T-helper 17 cell (primary cell): ENCODE data around the gene KIF9. TPM values are rescaled to one million over a fixed set of nuclear protein-coding genes. Genes with fewer than 3 reads are reported as not detected.
"Not testable (repeated sequence)": the region's sequence is repeated elsewhere in the genome, so short reads cannot be mapped to it uniquely, and the experiment has no call there.

Source experiments
- ATAC-seq: fragments of 150-1000 bp; cut with Tn5 transposase; 2 replicates; pipeline ENCODE4 v1.10.0; 2021; ENCODE audit warnings: mild to moderate bottlenecking, moderate library complexity
- DNase-seq, 3 donors: peaks; one replicate each; pipeline versions ENCODE4 v3.0.0 to v3.0.0-alpha.2; 2020 to 2021
- H3K9me3 ChIP-seq: one replicate; pipeline ENCODE4 v1.7.0; 2013; ENCODE audit warnings: low read length, mild to moderate bottlenecking; ENCODE audit not compliant: control insufficient read depth, poor library complexity, severe bottlenecking
- H3K27ac Mint-ChIP-seq: one replicate; pipeline ENCODE4 v1.8.0; 2022; ENCODE audit warnings: mild to moderate bottlenecking, moderate library complexity, mixed read lengths
- H3K27me3 Mint-ChIP-seq: one replicate; pipeline ENCODE4 v1.8.0; 2022; ENCODE audit warnings: mixed read lengths
- H3K36me3 Mint-ChIP-seq: one replicate; pipeline ENCODE4 v1.8.0; 2022; ENCODE audit warnings: low read depth, mixed read lengths
- H3K4me1 Mint-ChIP-seq: one replicate; pipeline ENCODE4 v1.8.0; 2022; ENCODE audit warnings: mild to moderate bottlenecking, mixed read lengths
- H3K4me3 Mint-ChIP-seq: one replicate; pipeline ENCODE4 v1.8.0; 2022; ENCODE audit warnings: mild to moderate bottlenecking, moderate library complexity, mixed read lengths
- total RNA-seq, 4 donors: library from RNA in 2 of 4; stranded (reverse) in 2 of 4; gene quantifications; one replicate each; pipeline ENCODE4 v1.2.3 and lab custom pipeline; 2022 to 2026

Gene KIF9
- total RNA-seq, 2 donors from 2014 or later = 15.3 to 24.6 TPM

- no peak overlapping the region for H3K4me3 Mint-ChIP-seq
- no peaks in the 10 kb centered on the region for H3K36me3 Mint-ChIP-seq
- no peaks in the 10 kb centered on the region for H3K9me3 ChIP-seq
- ATAC-seq (no peak), DNase-seq (no peak)
- no peaks in the 10 kb centered on the region for H3K27me3 Mint-ChIP-seq
- no peak overlapping the region for H3K27ac Mint-ChIP-seq
- H3K4me1 Mint-ChIP-seq = peaks cover 6% of the 10 kb centered on the region
Observed at GRCh38 chr3:47225310-47225906, 57.2 kb downstream of the KIF9 start.

DNA sequence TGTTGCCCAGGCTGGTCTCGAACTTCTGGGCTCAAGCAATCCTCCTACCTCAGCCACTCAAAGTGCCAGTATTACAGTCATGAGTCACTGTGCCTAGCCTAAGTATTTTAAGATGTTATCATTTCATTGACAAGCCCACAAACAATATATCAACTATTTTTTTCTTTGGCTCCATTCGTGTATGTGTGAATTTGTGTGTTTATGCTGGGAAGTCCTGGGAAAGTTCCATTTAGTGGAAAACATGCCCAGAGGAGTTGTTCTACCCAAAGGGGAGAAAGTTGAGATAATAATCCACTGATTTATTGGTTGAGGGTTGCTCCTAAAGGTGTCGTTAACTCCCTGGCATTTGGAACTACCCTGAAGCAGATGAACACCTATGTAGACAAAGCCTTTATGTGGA lies 58.8 kb downstream of the KIF9 start:
- H3K4me1 Mint-ChIP-seq = peaks cover 6% of the 10 kb centered on the region
- H3K36me3 Mint-ChIP-seq = no peaks in the 10 kb centered on the region
- no peaks in the 10 kb centered on the region for H3K9me3 ChIP-seq
- DNase-seq (no peak), ATAC-seq (no peak)
- no peaks in the 10 kb centered on the region for H3K27me3 Mint-ChIP-seq
- H3K27ac Mint-ChIP-seq = no peak overlapping the region
- no peak overlapping the region for H3K4me3 Mint-ChIP-seq

GRCh38 chr3:47221798-47222197 lies 60.8 kb downstream of the KIF9 start:
- Mint-ChIP-seq H3K4me3 (no peak overlapping the region), H3K36me3 (no peaks in the 10 kb centered on the region), H3K27me3 (no peaks in the 10 kb centered on the region), H3K4me1 (peaks cover 3% of the 10 kb centered on the region), H3K27ac (no peak overlapping the region)
- no peaks in the 10 kb centered on the region for H3K9me3 ChIP-seq
- no peak for ATAC-seq
- no peak for DNase-seq

DNA sequence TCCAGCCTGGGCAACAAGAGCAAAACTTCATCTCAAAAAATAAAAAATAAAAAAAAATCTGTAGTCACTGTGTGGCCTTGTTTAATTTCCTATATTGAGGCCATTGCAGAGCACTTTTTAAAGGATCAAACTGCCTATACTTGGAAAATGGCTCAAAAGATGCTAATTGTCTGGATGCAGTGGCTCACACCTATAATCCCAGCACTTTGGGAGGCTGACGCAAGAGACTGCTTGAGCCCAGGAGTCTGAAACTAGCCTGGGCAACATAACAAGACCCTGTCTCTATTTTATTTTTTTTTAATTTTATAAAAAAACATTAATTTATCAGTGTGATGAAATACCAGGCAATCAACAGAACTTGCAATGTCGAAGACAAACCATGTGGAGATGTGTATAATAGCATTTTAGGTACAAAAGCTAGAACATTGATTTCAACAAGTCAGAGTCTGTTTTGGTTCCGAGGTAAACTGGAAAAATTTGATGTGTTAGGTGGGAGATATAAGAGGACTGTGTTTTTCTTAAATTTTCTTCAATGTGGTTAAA lies 71.7 kb downstream of the KIF9 start:
- Mint-ChIP-seq H3K27ac (no peak overlapping the region), H3K36me3 (no peaks in the 10 kb centered on the region), H3K4me3 (no peak overlapping the region), H3K27me3 (no peaks in the 10 kb centered on the region), H3K4me1 (no peaks in the 10 kb centered on the region)
- DNase-seq (no peak), ATAC-seq (no peak)
- no peaks in the 10 kb centered on the region for H3K9me3 ChIP-seq

GRCh38 chr3:47206022-47206421 lies 76.6 kb downstream of the KIF9 start:
- H3K27ac Mint-ChIP-seq, H3K4me1 Mint-ChIP-seq, ATAC-seq: not testable (repeated sequence)

GRCh38 chr3:47204875-47205274 lies 77.7 kb downstream of the KIF9 start:
- Mint-ChIP-seq H3K27me3 (no peaks in the 10 kb centered on the region), H3K27ac (no peak overlapping the region), H3K36me3 (no peaks in the 10 kb centered on the region), H3K4me1 (no peaks in the 10 kb centered on the region), H3K4me3 (no peak overlapping the region)
- H3K9me3 ChIP-seq = no peaks in the 10 kb centered on the region
- no peak for DNase-seq
- ATAC-seq = no peak

More at GRCh38 chr3:47206022-47206421, 76.6 kb downstream of the KIF9 start:
- H3K4me3 Mint-ChIP-seq, H3K9me3 ChIP-seq, H3K36me3 Mint-ChIP-seq, H3K27me3 Mint-ChIP-seq, DNase-seq: not testable (repeated sequence)

DNA sequence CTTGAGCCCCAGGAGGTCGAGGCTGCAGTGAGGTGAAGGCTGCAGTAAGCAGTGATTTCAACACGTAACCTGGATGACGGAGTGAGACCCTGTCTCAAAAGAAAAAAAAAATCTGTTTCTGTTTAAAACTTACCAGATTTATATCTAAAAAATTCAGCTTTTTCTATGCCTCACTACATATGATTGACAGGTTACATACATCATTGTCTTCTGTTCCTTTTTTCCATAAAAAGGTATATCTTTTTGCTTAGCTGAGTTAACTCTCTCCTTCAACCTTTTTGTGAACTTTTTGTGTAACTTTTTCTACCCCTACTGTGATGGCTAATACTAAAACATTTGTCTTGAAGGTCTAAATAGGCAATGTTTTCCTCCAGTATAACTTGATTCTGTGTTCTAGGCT lies 80.1 kb downstream of the KIF9 start:
- Mint-ChIP-seq H3K36me3 (no peaks in the 10 kb centered on the region), H3K4me3 (no peak overlapping the region), H3K27ac (no peak overlapping the region), H3K27me3 (no peaks in the 10 kb centered on the region), H3K4me1 (no peaks in the 10 kb centered on the region)
- H3K9me3 ChIP-seq = no peaks in the 10 kb centered on the region
- ATAC-seq (no peak), DNase-seq (no peak)

- Mint-ChIP-seq H3K4me1 (no peaks in the 10 kb centered on the region), H3K4me3 (no peak overlapping the region), H3K36me3 (peaks cover 6% of the 10 kb centered on the region), H3K27me3 (no peaks in the 10 kb centered on the region), H3K27ac (no peak overlapping the region)
- no peak for ATAC-seq
- H3K9me3 ChIP-seq = peaks cover 4% of the 10 kb centered on the region
- no peak for DNase-seq
Observed at GRCh38 chr3:47197287-47197686, 85.3 kb downstream of the KIF9 start.

- Mint-ChIP-seq H3K4me3 (no peak overlapping the region), H3K36me3 (peaks cover 6% of the 10 kb centered on the region), H3K4me1 (no peaks in the 10 kb centered on the region), H3K27ac (no peak overlapping the region), H3K27me3 (no peaks in the 10 kb centered on the region)
- peaks cover 4% of the 10 kb centered on the region for H3K9me3 ChIP-seq
- ATAC-seq (no peak), DNase-seq (no peak)
Observed at GRCh38 chr3:47194994-47195393, 87.6 kb downstream of the KIF9 start.

DNA sequence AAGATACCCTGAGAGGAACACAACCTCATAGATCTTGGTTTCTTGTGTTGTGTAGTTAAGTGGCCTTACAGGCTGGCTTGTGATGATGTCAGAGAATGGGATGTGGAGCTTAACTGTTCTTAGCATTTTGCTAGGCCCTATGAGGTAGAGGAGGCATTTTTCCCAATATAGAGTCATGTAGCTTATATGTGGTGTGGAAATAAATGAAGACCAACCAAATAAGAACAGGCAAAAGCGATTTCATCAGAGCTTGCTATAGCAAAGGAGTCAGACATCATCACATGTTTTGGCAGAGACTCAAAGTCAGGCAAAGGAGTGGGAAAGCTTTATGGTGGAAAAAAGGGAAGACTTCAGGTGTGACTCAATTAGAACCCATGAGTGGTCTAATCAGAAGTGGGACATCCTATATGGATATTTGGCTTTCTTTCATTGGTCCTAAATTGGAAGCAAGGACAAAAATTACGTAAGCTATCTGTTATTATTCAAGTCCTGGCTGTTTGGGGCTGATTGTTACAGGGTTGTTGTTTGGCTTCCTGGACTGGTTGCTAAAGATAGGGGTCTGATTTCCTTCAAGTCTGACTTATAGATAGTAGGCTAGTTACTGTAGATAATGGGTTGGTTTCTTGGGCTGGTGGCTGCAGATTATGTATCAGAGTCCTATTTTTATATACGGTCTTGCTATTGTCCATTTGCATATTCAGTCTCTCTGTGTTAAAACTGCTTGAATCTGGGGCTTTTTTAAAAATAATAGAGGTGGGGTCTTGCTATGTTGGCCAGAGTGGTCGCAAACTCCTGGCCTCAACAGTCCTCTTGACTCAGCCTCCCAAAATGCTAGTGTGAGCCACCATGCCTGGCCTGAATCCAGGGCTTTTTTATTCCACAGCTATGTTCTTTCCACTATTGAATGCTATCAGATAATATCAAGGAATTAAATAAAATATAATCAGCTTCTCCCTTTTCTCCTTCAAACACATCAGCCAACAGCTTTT lies 88.4 kb downstream of the KIF9 start:
- Mint-ChIP-seq H3K4me1 (no peaks in the 10 kb centered on the region), H3K36me3 (peaks cover 6% of the 10 kb centered on the region)
- no peak for DNase-seq

DNA sequence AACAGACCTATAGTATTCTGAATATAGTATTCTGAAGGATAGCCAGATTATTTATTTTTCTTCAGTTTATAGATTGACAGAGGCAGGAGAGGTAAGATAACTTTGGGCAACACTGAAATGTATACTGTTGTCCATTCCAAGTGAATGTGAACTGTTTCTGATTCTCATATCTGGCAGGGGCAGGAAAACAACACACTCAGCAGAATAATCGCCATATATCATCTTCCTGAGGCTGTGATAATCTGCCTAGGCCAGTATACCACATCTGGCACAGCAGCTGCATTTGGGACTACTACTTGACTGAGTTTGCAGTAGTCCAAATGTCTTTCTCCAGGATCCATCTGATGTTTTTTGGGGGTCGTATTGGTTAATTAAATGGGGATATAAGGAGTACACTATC lies 96.3 kb downstream of the KIF9 start:
- Mint-ChIP-seq H3K36me3 (peaks cover 2% of the 10 kb centered on the region), H3K27ac (no peak overlapping the region), H3K4me1 (peaks cover 2% of the 10 kb centered on the region), H3K4me3 (no peak overlapping the region), H3K27me3 (no peaks in the 10 kb centered on the region)
- DNase-seq (no peak), ATAC-seq (no peak)
- H3K9me3 ChIP-seq = no peaks in the 10 kb centered on the region

More for the DNA sequence above, 88.4 kb downstream of the KIF9 start:
- H3K27me3 Mint-ChIP-seq = no peaks in the 10 kb centered on the region
- H3K4me3 Mint-ChIP-seq = no peak overlapping the region
- no peak for ATAC-seq
- H3K27ac Mint-ChIP-seq = no peak overlapping the region
- H3K9me3 ChIP-seq = peaks cover 4% of the 10 kb centered on the region

DNA sequence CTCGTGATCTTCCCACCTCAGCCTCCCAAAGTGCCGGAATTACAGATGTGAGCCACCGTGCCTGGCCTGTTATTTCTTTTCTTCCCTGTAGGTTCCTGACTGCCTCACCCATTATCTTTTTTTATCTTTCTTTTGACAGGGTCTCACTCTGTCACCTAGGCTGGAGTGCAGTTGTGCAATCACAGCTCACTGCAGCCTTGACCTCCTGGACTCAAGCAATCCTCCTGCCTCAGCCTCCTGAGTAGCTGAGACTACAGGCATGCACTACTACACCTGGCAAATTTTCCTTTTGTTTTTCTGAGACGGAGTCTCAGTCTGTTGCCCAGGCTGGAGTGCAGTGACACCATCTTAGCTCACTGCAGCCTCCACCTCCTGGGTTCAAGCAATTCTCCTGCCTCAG lies 100.9 kb downstream of the KIF9 start:
- DNase-seq, H3K4me1 Mint-ChIP-seq, H3K27me3 Mint-ChIP-seq, ATAC-seq, H3K27ac Mint-ChIP-seq, H3K4me3 Mint-ChIP-seq, H3K9me3 ChIP-seq, H3K36me3 Mint-ChIP-seq: not testable (repeated sequence)

GRCh38 chr3:47180011-47180410 lies 102.6 kb downstream of the KIF9 start:
- H3K27ac Mint-ChIP-seq, H3K27me3 Mint-ChIP-seq, ATAC-seq, H3K36me3 Mint-ChIP-seq, H3K9me3 ChIP-seq, H3K4me1 Mint-ChIP-seq, DNase-seq, H3K4me3 Mint-ChIP-seq: not testable (repeated sequence)
